ENCODE measurements around the gene PPFIA4. TPM values are rescaled to one million over a fixed set of nuclear protein-coding genes. Genes with fewer than 3 reads are reported as not detected.
A peak's percentile ranks its signal among the peaks of the same experiment; 100 is the strongest.

PPFIA4 gene
- total RNA-seq, 3 donors from 2014 or later (not counting 1 experiment from before 2014, with no cell fraction given): 0.18 to 0.88 (median 0.33) TPM

DNA sequence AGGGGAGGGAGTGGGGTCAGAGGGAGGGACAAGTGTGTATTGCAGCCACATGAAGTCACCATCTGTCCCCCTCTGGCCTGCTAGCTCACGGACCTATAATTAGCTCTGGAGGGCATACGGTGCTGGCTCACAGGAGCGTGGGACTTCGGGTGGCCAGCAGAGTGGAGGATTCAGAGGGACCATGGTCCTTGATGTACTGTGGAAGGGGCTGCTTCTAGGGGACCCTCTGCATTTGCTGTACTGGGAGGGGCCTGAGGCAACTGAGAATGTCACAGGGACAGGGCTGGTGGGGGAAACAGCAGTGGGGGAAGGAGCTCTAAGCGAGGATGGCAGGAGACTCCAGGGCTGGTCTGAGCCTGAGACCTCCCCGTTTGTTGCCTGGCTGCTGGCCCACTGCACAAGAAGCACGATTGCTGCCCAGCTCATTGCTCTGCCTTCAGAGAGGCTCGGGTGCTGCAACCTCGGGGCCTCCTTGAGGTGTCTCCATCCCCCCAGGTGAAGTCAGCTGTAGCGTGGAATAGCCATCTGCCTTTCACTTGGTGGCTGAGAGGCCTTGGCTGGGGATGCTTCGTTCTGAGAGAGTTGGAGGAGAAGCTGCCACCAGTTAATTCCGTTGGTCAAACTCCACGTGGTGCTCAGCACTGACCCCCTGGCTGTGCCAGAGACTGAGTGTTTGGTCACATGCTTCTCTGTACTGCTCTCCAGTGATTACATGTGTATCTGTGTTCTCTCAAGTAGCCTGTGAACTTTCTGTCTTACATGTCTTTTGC is 2.7 kb downstream of the PPFIA4 start:
- no peaks in the 10 kb centered on the region for H3K9me3 ChIP-seq (ENCODE audit: control insufficient read depth, insufficient read depth, low read length)
- Mint-ChIP-seq H3K4me1 (peaks cover 8% of the 10 kb centered on the region in 2 donors), H3K4me3 (peak overlapping the region; percentile 0), H3K27me3 (ENCODE audit: low read depth in 2 of 2) (peaks cover 0 to 14% of the 10 kb centered on the region in 2 donors), H3K27ac (no peak overlapping the region), H3K9me3 (peaks cover 0 to 3% of the 10 kb centered on the region in 2 donors), H3K36me3 (no peaks in the 10 kb centered on the region)
- DNase-seq: no peak
- H3K4me3 ChIP-seq (ENCODE audit: low read length): no peak overlapping the region
- intact Hi-C loops (cut with micrococcal nuclease): no loop called here
- peaks cover 6% of the 10 kb centered on the region for H3K36me3 ChIP-seq (ENCODE audit: control insufficient read depth, insufficient read depth, low read length)
- no peak overlapping the region for H3K27ac ChIP-seq (ENCODE audit: low read length)
- TF ChIP-seq, protein P1, sequence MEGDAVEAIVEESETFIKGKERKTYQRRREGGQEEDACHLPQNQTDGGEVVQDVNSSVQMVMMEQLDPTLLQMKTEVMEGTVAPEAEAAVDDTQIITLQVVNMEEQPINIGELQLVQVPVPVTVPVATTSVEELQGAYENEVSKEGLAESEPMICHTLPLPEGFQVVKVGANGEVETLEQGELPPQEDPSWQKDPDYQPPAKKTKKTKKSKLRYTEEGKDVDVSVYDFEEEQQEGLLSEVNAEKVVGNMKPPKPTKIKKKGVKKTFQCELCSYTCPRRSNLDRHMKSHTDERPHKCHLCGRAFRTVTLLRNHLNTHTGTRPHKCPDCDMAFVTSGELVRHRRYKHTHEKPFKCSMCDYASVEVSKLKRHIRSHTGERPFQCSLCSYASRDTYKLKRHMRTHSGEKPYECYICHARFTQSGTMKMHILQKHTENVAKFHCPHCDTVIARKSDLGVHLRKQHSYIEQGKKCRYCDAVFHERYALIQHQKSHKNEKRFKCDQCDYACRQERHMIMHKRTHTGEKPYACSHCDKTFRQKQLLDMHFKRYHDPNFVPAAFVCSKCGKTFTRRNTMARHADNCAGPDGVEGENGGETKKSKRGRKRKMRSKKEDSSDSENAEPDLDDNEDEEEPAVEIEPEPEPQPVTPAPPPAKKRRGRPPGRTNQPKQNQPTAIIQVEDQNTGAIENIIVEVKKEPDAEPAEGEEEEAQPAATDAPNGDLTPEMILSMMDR (IDR thresholded peaks at IDR 0.05): no peak
- H3K4me1 ChIP-seq (ENCODE audit: control insufficient read depth, insufficient read depth, low read length): peaks cover 16% of the 10 kb centered on the region
- ATAC-seq: no peak
- peaks cover 4% of the 10 kb centered on the region for H3K27me3 ChIP-seq (ENCODE audit: control insufficient read depth, insufficient read depth, low read length)
- 89% methylated on average over 13 of the region's 13 CpGs for WGBS (ENCODE audit: insufficient coverage)

DNA sequence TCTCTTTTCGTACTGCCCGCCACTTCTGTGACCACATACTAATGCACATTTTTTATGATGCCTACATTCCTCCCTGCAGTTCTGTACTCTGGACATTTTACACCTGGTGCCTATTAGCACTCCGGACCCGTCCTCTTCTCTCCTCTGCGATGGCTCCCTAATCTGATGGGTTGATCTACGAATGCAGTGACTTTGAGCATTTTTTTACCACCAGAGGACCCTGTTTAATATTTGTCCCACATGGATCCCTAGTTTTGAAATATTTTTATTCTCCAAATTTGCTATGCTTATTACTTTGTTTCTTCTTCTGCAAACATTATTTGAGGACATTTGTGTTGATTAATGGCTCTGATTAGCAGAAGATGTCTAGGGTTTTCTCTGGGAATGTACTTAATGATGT is 5.2 kb downstream of the PPFIA4 start:
- ATAC-seq (no peak), DNase-seq (no peak)
- peaks cover 0 to 14% of the 10 kb centered on the region in 2 donors for H3K27me3 Mint-ChIP-seq (ENCODE audit: low read depth in 2 of 2)
- Histone ChIP-seq H3K27ac (ENCODE audit: low read length) (no peak overlapping the region), H3K9me3 (ENCODE audit: control insufficient read depth, insufficient read depth, low read length) (no peaks in the 10 kb centered on the region), H3K36me3 (ENCODE audit: control insufficient read depth, insufficient read depth, low read length) (no peaks in the 10 kb centered on the region), H3K4me1 (ENCODE audit: control insufficient read depth, insufficient read depth, low read length) (peaks cover 11% of the 10 kb centered on the region), H3K4me3 (ENCODE audit: low read length) (no peak overlapping the region), H3K27me3 (ENCODE audit: control insufficient read depth, insufficient read depth, low read length) (peaks cover 4% of the 10 kb centered on the region)
- WGBS (ENCODE audit: insufficient coverage): 92% methylated on average over 6 of the region's 6 CpGs
- H3K9me3 Mint-ChIP-seq: no peaks in the 10 kb centered on the region
- H3K27ac Mint-ChIP-seq: no peak overlapping the region
- no peaks in the 10 kb centered on the region for H3K36me3 Mint-ChIP-seq
- no peak overlapping the region for H3K4me3 Mint-ChIP-seq
- intact Hi-C loops (cut with micrococcal nuclease): no loop called here
- H3K4me1 Mint-ChIP-seq: no peaks in the 10 kb centered on the region
- TF ChIP-seq, protein P1 (IDR thresholded peaks at IDR 0.05): no peak

DNA sequence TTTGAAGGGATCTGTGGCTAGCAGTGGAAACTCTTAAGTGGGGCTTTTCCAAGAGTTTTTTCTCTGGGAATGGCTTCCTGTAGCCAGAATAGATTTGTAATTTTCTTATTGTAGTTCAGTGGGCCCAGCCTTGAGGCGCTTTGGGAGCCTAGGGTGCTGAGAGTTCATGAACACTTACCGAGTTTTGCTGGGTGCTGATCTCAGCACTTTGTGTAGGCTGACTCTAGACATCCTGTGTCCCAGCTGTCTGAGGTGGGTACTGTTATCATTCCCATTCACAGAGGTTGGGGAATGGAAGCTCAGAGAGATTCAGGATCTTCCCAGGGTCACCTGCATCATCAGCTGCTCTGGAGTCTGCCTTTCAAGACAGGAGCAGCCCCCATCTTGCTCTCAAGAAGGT is 7.0 kb downstream of the PPFIA4 start:
- 78% methylated on average over 2 of the region's 2 CpGs for WGBS (ENCODE audit: insufficient coverage)
- ATAC-seq (no peak), DNase-seq (no peak)
- Mint-ChIP-seq H3K36me3 (no peaks in the 10 kb centered on the region), H3K4me1 (no peaks in the 10 kb centered on the region), H3K27me3 (ENCODE audit: low read depth in 2 of 2) (peaks cover 0 to 12% of the 10 kb centered on the region in 2 donors), H3K9me3 (no peaks in the 10 kb centered on the region), H3K4me3 (no peak overlapping the region), H3K27ac (no peak overlapping the region)
- no peak overlapping the region for H3K27ac ChIP-seq (ENCODE audit: low read length)
- intact Hi-C loops (cut with micrococcal nuclease): no loop called here
- no peaks in the 10 kb centered on the region for H3K9me3 ChIP-seq (ENCODE audit: control insufficient read depth, insufficient read depth, low read length)
- no peak overlapping the region for H3K4me3 ChIP-seq (ENCODE audit: low read length)
- TF ChIP-seq, protein P1 (IDR thresholded peaks at IDR 0.05): no peak
- H3K36me3 ChIP-seq (ENCODE audit: control insufficient read depth, insufficient read depth, low read length): no peaks in the 10 kb centered on the region
- no peaks in the 10 kb centered on the region for H3K4me1 ChIP-seq (ENCODE audit: control insufficient read depth, insufficient read depth, low read length)
- no peaks in the 10 kb centered on the region for H3K27me3 ChIP-seq (ENCODE audit: control insufficient read depth, insufficient read depth, low read length)

DNA sequence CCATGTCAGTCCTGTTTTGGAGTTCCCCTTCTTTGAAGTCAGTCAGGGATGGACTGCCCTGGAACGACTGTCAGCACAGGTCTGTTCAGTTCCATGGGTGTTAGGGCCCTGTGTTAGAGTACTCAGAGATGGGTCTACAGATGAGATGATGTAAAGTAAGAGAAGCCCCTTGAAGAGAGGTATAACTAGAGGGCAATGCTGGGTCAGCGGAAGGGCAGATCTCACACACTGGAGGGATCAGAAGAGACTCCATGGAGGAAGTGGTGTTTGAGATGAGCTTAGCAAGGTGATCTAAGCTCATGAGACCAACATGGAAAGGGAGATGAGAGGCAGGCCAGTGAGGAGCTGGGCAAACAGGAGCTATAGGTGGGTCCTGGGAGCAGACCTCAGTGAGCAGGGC is 7.6 kb downstream of the PPFIA4 start:
- Histone ChIP-seq H3K9me3 (ENCODE audit: control insufficient read depth, insufficient read depth, low read length) (no peaks in the 10 kb centered on the region), H3K36me3 (ENCODE audit: control insufficient read depth, insufficient read depth, low read length) (no peaks in the 10 kb centered on the region), H3K4me3 (ENCODE audit: low read length) (no peak overlapping the region), H3K27me3 (ENCODE audit: control insufficient read depth, insufficient read depth, low read length) (peaks cover 2% of the 10 kb centered on the region), H3K4me1 (ENCODE audit: control insufficient read depth, insufficient read depth, low read length) (no peaks in the 10 kb centered on the region), H3K27ac (ENCODE audit: low read length) (no peak overlapping the region)
- TF ChIP-seq, protein P1 (IDR thresholded peaks at IDR 0.05): no peak
- ATAC-seq (no peak), DNase-seq (no peak)
- Mint-ChIP-seq H3K4me3 (no peak overlapping the region), H3K36me3 (no peaks in the 10 kb centered on the region), H3K27ac (no peak overlapping the region), H3K9me3 (no peaks in the 10 kb centered on the region), H3K4me1 (no peaks in the 10 kb centered on the region), H3K27me3 (ENCODE audit: low read depth in 2 of 2) (peaks cover under 1 to 9% of the 10 kb centered on the region in 2 donors)
- 87% methylated on average over 2 of the region's 2 CpGs for WGBS (ENCODE audit: insufficient coverage)
- intact Hi-C loops (cut with micrococcal nuclease): no loop called here

Data from natural killer cell (primary cell).